AG09309 (cell line): ENCODE measurements around the gene LUC7L2.

Source experiments
- DNase-seq: peaks from one replicate; pipeline ENCODE4 v3.0.0-alpha.2; 2010; ENCODE audit warnings: low read depth
- H3K4me3 ChIP-seq: 2 replicates; pipeline ENCODE4 v1.5.1; 2011; ENCODE audit warnings: mild to moderate bottlenecking, low read depth, low read length, moderate library complexity; ENCODE audit not compliant: control insufficient read depth
- CTCF ChIP-seq: IDR thresholded peaks from 2 replicates; pipeline ENCODE4 v1.5.1; 2011; ENCODE audit warnings: mild to moderate bottlenecking, low read depth, low read length, inconsistent platforms; ENCODE audit not compliant: insufficient read depth, control insufficient read depth; ENCODE audit errors: missing control alignments

Gene LUC7L2

GRCh38 chr7:139471740-139472353 is 112.2 kb downstream of the LUC7L2 start:
- H3K4me3 ChIP-seq = no peak overlapping the region
- no peak for TF ChIP-seq CTCF
- no peak for DNase-seq
